Stimulated activated CD4-positive, alpha-beta T cell treated with anti-CD3 and anti-CD28 coated beads, Interleukin-2, amount 100 ng/mL, for 24 hours (primary cell): Measurements from ENCODE around the gene TRNT1.

Source experiments
- DNase-seq, 2 donors: peaks; one replicate each; pipeline ENCODE4 v3.0.0-alpha.2; 2020

TRNT1 gene

DNA sequence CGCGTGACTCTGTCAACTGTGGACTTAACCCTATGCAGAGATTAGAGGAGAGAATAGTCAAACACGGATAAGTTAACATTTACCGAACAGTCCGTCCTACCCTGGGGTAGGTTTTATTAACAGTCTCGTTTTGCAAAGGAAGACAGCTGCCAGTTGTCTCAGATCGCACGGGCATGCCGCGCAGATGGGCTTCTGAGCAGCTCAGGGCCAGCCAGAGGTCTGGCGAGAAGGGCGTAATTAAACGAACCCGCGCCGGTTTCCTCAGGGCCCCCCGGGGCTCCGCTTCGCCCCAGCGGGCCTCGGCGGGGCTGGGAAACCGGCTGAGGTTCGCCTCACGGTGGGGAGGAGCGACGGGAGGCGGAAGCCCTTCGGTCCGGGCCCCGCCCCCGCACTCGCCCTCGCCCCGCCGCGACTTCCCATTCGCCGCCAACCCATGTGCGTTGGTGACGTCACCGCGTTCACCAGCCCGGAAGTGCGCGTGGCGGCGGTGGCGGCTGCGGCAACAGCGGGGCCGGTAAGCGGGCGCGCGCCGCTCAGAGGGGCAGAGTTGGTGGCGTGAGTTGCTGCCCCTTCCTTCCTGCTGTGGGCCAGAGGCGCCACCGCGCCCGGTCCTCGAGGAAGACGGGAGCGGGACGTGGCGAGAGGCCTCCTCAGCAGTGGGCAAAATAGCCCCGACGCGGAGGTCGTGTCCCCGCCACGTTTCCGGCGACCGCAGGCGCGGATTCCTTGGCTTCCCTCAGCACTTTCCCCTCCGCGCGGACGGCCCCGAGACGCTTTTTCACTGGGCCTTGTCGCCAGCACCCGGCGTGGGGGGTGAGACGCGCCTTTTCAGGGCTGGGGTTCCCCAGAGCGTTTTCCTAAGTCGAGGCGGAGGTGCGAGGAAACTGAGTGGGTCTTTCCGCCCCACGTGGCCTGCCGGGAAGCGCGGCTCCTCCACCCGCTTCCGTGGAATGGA is at the start of gene TRNT1:
TRNT1 (plus strand) TSS at position 464 of the 955 bp plus-strand sequence. CDS start 2,101 bp downstream, outside the sequence.
- DNase-seq = peak; percentile 98

DNA sequence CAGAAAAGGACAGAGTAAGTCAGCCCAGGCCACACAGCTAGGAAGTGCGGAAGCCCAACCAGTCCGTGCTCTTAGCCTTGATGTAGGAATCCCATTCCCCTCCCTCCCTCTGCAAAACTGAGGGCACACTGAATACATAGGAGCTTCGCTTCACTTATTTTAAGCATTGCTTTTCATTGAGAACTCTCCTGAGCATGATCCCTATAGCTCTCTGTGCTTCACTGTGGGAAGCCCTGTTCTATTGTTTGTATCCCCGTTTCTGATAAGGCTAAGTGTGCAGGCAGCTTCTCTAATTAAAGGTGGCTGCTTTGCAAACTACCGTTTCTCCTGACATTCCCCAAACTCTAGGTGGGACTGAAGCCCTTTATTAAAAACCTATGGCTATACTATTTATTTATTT is 46.4 kb upstream of the TRNT1 start:
- DNase-seq = no peak

DNA sequence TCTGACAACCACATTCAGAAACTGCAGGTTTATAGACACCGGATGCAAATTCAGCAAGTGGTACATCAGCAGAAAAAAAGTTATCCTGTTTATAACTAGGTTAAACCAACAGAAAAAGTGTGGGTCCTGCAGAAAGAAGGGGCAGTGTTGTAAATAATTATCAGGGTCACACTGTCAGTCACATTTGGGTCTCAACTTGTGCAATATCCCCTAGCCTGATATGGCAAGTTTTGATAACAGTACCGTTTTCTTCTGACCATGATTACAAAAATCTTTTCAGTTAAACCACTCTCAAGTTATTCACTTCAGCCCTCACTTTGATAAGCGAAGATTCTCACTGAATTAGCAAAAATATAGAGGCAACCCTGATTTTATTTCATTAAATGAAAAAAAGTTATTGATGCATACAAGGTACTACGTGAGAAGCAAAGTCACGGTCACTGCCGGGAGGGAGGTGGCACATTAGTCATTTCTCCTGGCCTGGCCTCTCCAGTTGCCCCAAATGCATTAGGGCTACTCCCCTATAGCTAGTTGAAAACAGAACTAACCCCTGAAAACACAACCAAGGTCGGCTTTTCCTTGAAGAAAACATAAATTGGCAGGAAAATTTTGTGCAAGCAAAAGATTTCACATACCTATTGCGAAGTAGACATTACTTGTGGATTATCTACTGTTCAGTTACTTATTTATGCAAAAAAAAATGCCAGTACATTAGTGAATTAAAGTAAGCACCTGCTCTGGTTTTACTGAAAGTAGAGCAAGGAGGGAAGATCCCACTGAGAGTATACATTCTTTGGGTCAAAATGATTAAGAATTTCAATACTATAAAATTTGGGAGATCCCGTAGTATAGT is 45.1 kb upstream of the TRNT1 start:
- DNase-seq = no peak

DNA sequence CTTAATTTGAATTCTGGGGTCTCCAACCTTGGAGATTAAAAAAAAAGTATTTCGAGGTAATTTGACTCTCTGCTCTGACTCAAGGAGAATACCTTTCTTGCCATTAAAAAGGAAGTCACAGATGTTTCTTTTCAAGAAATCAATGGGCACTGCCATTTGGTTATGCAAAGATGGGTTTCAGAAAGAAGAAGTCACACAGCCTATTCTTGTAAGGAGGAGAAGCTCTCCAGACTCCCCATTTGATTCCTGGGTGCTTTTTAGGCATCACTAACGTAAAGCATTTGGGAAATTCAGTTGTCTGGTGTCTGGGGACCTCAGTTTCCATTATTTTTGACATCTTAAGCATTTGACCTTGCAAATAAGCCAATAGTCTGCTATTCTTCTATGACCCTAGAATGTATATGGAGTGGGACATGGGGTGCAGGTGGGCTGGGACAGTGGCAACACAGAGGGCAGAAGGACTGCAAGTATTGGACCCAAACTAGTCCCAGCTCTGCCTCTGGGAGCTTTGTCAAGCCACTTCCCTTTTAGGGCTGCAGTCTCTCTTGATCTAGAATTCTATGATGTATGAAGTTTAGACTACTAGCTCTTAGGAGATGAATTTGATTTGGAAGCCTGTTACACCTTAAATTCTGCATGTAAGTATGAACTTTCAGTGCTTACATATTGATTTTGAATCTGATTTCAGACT is 44.4 kb upstream of the TRNT1 start:
- DNase-seq = no peak

DNA sequence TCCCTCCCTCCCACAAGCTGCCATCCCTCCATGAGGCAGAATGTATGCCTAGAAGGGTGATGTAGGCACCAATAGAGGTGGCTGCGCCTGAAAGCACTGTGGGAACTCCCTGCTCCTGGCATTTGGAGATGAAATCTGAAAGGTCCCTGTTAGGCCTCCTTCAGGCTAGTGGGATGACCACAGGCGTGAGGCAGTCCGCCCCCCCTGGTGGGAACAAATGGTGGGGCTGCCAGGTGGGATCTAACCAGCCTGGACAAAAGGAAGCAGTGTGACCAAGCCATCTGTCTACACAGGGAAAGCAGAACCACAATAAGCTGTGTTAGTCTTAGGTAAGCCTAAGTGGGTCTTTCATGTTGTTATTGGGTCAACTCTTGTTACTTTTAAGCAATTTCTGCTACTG is 41.9 kb upstream of the TRNT1 start:
- no peak for DNase-seq

DNA sequence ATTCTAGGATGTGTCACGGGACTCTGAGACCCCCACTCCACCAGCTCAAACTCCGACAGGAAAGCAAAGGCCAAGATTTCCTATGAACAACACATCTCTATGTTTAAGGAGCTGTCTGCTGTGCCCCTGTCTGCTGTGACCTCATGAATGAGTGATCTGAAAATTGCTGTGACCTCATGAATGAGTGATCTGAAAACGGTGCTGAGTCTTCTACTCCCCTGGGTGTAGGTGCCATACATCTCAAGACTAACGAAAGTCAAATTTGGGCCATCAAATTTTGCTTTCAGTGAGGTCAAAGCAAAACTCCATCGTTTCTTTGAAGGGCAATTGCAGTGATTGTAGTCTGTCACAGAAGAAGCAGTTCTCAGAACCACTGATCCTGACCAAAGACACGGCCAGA is 41.0 kb upstream of the TRNT1 start:
- no peak for DNase-seq

DNA sequence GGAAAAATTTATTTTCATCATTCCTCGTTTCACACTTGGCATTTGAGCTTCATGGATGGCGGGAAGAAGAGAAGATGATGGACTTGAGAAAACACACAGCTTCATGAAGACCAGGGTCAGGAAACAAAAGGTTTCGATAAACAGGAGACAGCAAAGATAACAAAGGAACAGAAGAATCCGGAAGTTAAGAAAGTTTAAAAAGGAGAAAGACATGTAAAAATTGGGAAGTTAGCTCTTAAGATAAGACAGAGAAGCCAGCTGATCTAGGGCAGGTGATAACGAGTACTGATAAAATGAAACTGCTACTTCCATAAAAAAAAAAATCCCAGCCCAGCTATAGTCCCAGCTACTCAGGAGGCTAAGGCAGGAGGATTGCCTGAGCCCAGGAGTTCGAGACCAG is 40.5 kb upstream of the TRNT1 start:
- no peak for DNase-seq

DNA sequence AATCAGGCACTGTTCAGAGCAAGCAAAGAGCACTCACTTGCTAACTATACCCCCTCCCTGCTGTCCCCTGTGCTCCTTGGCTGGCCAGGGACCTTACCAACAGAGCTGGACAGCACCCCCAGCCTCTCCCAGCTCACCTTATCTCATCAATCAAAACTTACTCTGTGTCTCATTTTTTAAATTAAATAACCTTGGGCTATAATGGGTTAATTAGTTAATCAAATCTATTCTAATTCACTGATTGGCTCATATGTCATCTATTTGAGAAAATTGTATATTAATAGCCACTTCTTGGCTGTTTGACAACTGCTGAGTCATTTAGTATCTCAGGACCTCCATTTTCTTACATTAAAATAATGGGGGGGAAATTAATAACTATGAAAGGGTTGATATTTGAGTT is 39.5 kb upstream of the TRNT1 start:
- DNase-seq = no peak

DNA sequence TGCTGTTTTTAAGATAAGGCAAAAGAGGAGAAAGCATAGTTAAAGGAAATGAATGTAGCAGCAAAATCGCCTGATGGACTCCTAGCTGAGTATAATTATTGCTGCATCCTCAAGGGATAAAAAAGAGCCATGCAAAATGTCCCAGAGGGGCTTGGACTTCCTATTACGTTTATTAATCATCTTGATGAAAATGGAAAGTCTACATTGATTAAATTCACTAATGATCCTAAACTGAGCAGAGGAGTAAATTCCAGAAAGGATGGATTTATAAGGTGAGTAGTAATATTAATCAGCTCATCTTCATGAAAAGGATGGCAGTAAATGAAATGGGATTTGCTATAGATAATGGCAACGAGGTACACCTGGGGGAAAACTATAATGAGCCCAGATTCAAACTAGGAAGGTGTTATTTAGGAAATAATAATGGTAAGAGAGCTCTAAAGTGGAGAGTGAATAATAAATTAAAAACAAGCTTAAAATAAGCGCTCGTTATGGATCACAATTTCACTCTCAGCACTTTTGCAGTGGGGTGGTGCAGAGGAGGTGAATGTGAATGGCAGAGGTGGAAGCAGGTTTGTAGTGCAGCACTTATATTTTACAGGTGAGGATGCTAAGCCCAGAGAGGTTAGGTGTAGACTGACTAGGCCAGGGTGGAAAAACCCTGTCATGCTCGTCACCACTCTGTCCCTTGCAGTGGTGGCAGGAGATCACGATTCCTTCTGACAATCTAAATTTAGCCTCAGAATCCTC is 38.8 kb upstream of the TRNT1 start:
- no peak for DNase-seq

DNA sequence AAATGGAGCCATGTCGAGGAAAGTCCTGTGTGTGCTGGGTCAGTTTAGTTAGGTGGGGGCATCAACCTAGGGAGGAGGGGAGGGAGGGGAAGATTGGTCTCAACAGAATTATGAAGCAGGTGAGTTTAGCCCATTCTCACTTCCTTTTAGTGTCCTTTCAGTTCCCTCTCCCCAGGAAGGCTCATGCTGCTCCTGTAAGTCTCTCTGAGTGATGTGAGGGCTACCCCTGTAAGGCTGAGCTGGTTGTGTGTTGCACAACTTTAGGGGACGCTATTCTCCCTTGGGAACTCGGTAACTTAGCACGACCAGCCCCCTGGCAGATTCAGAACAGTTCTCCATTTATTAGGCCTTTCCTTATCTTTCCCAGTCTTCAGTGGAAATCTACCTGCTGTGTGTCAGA is 37.7 kb upstream of the TRNT1 start:
- DNase-seq = no peak

DNA sequence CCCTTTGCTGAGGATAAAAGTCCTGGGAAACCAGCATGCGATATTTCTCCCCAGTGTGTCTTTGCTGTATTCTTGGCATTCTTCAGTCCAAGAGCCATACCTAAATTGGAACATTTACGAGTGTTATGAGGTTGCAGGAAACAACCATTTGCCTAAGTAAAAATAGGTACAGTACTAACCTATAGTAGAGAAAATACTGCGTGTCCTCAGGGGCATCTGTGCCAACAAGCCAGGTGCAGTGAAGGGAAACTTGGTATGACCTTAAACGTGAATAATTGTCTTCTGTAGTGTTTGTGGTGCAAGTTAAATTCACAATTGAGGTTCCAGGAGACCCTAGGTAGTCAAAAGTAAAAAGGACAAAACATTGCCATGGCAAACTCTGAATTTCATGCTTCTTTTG is 28.8 kb upstream of the TRNT1 start:
- DNase-seq = no peak

DNA sequence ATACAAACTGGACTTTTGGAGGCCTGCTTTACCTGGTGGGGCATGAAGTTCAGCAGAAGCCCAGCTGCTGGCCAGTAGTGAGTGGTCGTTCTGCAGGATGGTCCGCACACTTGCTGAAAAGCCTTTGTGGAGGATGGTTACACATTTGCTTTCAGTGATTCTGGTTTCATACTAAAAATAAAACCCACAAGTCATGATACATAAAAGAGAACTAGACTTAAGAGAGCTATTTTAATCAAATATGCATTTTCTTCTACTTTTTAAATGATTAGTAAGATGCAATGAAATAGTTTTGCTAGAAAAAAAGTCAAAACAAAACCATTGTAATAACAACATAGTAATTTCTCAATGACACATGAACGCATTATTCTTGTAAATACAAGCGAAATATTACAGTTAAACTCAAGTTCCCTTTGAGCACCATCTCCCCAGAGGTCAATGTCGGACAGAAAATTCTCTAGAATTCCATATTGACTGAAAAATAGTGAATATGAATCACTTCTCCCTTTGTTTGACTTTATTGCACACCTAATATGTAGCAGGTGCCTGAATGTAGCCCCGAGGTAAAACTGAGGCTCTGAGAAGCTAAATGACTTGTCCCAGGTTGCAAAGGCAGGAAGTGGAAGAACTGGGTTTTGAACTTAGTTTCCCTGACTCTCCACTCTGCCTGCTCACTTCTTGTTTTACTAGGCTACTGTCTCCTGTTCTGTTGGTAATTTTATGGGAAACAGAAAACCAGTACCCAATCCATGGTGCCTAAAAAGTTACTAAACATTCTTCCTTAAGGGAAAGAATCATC is 24.9 kb upstream of the TRNT1 start:
- DNase-seq = no peak

DNA sequence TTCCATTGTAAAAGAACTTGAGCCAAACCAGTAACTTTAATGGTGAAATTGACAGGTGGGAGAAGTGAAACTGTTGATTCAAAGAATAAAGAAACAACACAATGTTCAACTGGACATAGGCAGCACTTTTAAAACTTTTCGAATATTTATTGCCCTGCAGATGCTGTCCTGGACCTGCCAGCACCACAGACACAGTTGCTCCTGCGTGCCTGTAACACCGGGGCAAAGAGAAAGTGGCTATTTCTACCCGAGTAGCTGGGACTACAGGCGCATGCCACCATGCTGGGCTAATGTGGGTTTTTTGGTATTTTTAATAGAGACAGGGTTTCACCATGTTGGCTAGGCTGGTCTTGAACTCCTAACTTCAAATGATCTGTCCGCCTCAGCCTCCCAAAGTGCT is 24.0 kb upstream of the TRNT1 start:
- no peak for DNase-seq

DNA sequence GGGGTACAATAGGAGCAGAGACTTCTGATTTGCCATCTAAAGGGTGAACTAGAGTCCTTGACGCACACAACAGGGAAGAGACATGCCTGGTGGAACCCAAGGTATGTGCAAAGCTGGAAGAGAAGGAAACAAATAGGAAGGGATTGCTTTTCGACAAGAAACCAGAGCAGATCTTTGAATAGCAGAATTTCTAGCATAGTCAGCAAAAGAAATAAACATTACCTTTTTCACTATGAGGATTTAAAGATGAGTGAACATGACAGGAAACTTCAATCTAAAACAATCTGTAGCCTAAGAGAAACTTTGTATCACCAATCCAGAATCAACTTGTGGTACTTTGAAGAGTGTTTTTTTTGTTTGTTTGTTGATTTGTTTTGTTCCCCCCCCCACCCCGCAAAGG is 21.5 kb upstream of the TRNT1 start:
- no peak for DNase-seq

DNA sequence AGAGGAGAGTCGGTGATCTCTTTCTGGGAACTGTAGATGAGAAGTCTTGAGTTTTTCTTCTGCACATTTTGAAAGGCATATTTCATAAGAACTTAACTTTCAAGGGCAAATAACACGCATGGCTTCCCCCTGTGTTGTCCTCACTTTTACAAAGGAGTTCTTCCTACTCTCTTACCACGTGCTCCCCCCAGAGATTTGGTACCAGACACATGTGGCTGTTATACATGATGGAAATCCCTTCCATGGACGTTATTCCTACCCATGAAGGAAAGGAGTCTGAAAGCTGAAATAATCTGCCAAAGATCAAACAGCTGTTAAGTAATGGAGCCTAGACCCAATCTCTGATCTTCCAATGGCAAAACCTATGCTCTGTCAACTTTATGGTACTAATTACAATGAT is 20.9 kb upstream of the TRNT1 start:
- DNase-seq = no peak

DNA sequence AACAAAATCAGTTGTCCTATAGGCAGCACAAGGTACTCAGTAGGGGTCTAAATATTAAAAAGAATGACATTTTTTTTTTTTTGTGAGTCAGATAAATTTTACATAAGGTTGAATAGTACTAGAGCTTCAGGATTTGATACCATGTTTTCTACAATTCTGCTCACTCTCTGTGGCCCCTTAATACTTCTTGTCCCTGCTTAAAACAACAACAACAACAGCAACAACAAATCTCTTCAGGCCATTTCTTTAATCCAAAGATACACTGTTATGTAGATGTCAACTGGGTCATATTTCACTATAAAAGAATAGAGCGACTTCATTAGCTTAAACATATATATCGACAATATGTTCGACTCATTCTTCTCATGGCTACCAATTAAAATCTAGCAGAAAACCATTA is 19.6 kb upstream of the TRNT1 start:
- DNase-seq = no peak

DNA sequence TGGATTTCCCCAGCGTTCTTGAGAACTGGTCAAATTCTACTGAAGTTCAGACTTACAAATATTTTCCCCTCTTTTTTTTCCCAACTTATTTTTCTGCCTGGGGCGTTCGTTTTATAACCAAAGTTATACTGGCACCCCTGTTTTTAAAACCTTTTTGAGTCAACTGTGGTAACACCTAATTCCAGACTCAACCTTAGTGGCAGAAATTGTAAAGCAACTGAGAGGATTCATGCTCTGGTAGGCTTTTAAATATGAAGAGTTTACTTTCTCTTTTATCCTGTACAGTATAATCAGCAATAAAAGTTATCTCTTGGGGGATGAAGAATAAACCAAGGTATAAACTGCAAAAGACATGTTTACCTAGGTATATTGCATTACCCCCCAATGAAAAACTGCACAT is 18.9 kb upstream of the TRNT1 start:
- DNase-seq = no peak

DNA sequence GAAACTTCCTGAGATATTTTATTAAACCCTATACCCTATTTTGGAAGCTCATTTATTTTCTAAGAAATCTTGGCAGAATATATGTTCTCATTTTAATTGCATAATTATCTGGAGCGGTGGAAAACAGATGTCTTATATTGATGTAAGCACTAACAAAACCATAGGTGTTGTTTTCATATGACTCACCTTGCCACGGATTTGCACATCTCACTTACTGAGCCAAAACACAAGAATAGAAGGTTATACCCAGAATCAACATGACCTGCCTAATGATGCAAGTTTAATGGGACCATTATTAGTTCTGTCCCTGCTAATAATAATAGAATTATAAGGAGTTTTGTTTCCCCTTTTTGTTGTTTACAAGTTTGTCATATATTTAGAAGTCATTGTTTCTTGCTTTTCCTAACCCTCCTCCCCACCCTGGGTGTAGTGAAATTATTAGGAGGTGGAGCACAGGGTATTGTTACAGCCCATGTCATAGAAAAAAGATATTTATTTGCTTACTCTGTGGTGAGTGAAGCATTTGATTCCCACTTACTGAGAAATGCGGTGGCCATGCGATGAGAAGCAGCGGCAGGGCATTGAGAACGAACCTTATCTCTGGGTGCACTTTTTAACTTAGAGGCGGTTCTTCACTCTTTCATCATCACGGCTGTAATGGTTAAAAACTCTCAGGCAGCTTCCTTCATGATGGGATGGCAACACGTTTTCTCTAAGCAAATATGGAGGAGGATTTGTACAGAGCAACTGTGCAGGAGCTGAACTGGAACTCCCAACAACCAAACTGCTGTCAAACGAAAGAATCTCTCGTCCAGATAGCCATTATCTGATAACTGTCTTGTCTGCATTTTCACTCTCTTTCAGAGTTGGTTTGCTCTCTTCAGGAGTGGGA is 17.1 kb upstream of the TRNT1 start:
- DNase-seq = no peak

DNA sequence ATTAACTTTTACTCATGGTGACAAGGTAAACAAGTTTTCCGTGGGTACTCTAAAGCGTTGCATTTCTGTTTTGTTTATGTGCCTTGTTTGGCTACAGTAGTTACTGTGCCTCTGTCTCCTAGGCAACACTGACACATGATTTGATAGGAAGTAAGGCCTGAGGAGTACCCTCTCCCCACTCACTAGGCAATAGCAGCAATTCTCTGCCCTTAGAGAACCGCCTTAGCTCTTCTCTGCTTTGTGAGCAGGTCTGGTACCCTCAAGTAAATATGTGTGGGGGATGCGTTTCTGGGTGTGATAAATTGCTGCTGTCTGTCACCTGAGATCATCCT is 16.5 kb upstream of the TRNT1 start, which contains the start of gene IL5RA:
IL5RA (minus strand) TSS at position 76 of the 332 bp plus-strand sequence. CDS start 5,390 bp downstream, outside the sequence.
- DNase-seq = no peak

DNA sequence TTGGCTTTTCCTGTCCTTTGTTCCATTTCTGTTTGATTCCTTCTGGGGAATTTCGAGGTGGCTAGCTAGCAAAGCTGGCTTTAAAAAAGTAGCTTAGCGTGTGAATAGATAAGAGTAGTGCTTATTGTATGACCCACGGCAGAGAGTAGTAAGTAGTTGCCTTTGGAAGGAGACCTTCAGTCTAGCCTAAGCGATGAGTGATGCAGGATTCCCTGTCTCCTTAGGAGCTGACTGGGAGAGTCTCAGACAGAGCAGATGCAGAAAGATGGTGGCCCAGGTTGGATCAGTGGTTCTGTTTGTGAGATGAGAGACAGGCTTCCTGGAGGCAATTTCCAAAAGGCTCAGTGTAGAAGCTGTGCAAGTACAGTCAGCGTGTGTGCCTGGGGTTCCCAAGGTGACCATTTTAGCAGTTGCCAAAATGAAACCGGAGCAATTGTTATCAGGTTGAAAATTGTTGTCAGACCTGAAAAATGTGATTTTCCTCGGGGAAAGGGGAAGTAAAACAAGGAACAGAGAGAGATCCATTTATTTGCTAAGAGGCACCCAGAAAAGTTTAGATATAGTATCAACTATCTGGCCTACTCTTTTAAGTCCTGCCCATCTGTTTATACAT is 15.9 kb upstream of the TRNT1 start:
- no peak for DNase-seq
